Measurements from ENCODE around the gene ARMC12. TPM values are rescaled to one million over a fixed set of nuclear protein-coding genes. Genes with fewer than 3 reads are reported as not detected.
"Not testable (repeated sequence)": the region's sequence is repeated elsewhere in the genome, so short reads cannot be mapped to it uniquely, and the experiment has no call there.

The ARMC12 gene
- total and polyA plus RNA-seq, 2 experiments from 2014 or later, result 0.90 to 0.94 TPM

DNA sequence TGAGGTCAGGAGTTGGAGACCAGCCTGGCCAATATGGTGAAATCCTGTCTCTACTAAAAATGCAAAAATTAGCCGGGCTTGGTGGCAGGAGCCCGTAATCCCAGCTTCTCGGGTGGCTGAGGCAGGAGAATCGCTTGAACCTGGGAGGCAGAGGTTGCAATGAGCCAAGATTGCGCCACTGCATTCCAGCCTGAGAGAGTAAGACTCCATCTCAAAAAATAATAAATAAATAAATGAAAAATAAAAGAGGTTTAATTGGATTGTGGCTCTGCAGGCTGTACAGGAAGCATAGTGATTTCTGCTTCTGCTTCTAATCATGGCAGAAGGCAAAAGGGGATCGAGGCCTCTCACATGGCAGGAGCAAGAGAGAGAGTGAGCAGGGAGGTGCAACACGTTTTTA, 38.4 kb upstream of the ARMC12 start:
- H3K27ac Mint-ChIP-seq; H3K4me3 ChIP-seq; H3K4me2 ChIP-seq; H3K36me3 ChIP-seq (ENCODE audit: insufficient read depth); H3K4me1 ChIP-seq (ENCODE audit: insufficient read depth); H3K9me2 ChIP-seq (ENCODE audit: insufficient read depth); H3K27ac ChIP-seq (ENCODE audit: low read depth); H3F3A ChIP-seq (replicated peaks; ENCODE audit: low read depth); H3K4me3 Mint-ChIP-seq; ATAC-seq; H3K9me3 Mint-ChIP-seq; H3K27me3 Mint-ChIP-seq (ENCODE audit: insufficient read depth, low read depth, poor library complexity); H3K4me1 Mint-ChIP-seq; H3K36me3 Mint-ChIP-seq (ENCODE audit: low read depth); DNase-seq (ENCODE audit: low spot score); H3K27me3 ChIP-seq (ENCODE audit: insufficient read depth); H4K20me1 ChIP-seq (replicated peaks; ENCODE audit: insufficient read depth); H3K79me2 ChIP-seq (replicated peaks; ENCODE audit: insufficient read depth): not testable (repeated sequence)
- H2AFZ ChIP-seq, result 0 out of 2 replicates have a peak overlapping the region, but pooled peaks have one; percentile 28

GRCh38 chr6:35698858-35699257, 38.0 kb upstream of the ARMC12 start:
- H3K4me1 Mint-ChIP-seq, result no peaks in the 10 kb centered on the region
- H3K9me3 Mint-ChIP-seq, result peaks cover 7% of the 10 kb centered on the region; the same call in 2 of the 3 replicates
- H3K27me3 ChIP-seq (ENCODE audit: insufficient read depth), result no peaks in the 10 kb centered on the region
- no peaks in the 10 kb centered on the region for H3F3A ChIP-seq (replicated peaks; ENCODE audit: low read depth)
- H3K36me3 Mint-ChIP-seq (ENCODE audit: low read depth), result no peaks in the 10 kb centered on the region; the same call in 2 of the 3 replicates
- 0 out of 2 replicates have a peak overlapping the region, but pooled peaks have one; percentile 28 for H2AFZ ChIP-seq
- H3K36me3 ChIP-seq (ENCODE audit: insufficient read depth), result no peaks in the 10 kb centered on the region
- no peaks in the 10 kb centered on the region for H4K20me1 ChIP-seq (replicated peaks; ENCODE audit: insufficient read depth)
- DNase-seq (ENCODE audit: low spot score) (no peak), ATAC-seq (no peak)
- no peaks in the 10 kb centered on the region for H3K79me2 ChIP-seq (replicated peaks; ENCODE audit: insufficient read depth)
- no peaks in the 10 kb centered on the region for H3K4me1 ChIP-seq (ENCODE audit: insufficient read depth)
- no peaks in the 10 kb centered on the region; the same call in 1 of the 2 replicates for H3K9me2 ChIP-seq (ENCODE audit: insufficient read depth)
- no peak overlapping the region for H3K4me2 ChIP-seq
- H3K27ac Mint-ChIP-seq, result no peak overlapping the region
- H3K4me3 Mint-ChIP-seq, result no peak overlapping the region
- no peak overlapping the region for H3K27ac ChIP-seq (ENCODE audit: low read depth)
- H3K4me3 ChIP-seq, result no peak overlapping the region
- H3K27me3 Mint-ChIP-seq (ENCODE audit: insufficient read depth, low read depth, poor library complexity), result no peaks in the 10 kb centered on the region
- TF ChIP-seq POLR2AphosphoS5 (IDR thresholded peaks at IDR 0.05; ENCODE audit: low read depth) (no peak), REST (IDR thresholded peaks at IDR 0.05; ENCODE audit: unreplicated experiment) (no peak), STAT1 (IDR thresholded peaks at IDR 0.05; ENCODE audit: unreplicated experiment) (no peak), EZH2phosphoT487 (IDR thresholded peaks at IDR 0.05; ENCODE audit: unreplicated experiment) (no peak), ZNF331 (CRISPR knock-in tag; IDR thresholded peaks at IDR 0.05; ENCODE audit: low read depth) (no peak), ZNF114 (CRISPR knock-in tag; IDR thresholded peaks at IDR 0.05) (no peak), ZNF462 (CRISPR knock-in tag; IDR thresholded peaks at IDR 0.05) (no peak), ETS1 (IDR thresholded peaks at IDR 0.05) (no peak), EZH2 (IDR thresholded peaks at IDR 0.05; ENCODE audit: low read depth, unreplicated experiment) (no peak), JUNB (IDR thresholded peaks at IDR 0.05; ENCODE audit: unreplicated experiment) (no peak)
